Measurements from ENCODE around the gene PTPRN2.

Gene PTPRN2

GRCh38 chr7:158324397-158325360 is 262.9 kb downstream of the PTPRN2 start:
- POLR2A ChIA-PET = no interaction called here

GRCh38 chr7:158323741-158324396 is 263.8 kb downstream of the PTPRN2 start:
- TF ChIP-seq, protein P1, sequence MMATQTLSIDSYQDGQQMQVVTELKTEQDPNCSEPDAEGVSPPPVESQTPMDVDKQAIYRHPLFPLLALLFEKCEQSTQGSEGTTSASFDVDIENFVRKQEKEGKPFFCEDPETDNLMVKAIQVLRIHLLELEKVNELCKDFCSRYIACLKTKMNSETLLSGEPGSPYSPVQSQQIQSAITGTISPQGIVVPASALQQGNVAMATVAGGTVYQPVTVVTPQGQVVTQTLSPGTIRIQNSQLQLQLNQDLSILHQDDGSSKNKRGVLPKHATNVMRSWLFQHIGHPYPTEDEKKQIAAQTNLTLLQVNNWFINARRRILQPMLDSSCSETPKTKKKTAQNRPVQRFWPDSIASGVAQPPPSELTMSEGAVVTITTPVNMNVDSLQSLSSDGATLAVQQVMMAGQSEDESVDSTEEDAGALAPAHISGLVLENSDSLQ (IDR thresholded peaks at IDR 0.05) = no peak
- TF ChIP-seq FOXA1 (IDR thresholded peaks at IDR 0.05) = no peak
- TF ChIP-seq HDGF (IDR thresholded peaks at IDR 0.05; ENCODE audit: borderline replicate concordance) = no peak
- TF ChIP-seq FOXM1 (IDR thresholded peaks at IDR 0.05; ENCODE audit: borderline replicate concordance) = no peak
- no peak for TF ChIP-seq BHLHE40 (IDR thresholded peaks at IDR 0.05; ENCODE audit: borderline replicate concordance)
- TF ChIP-seq L3MBTL2 (conservative IDR thresholded peaks at IDR 0.05) = no peak
- no peak for TF ChIP-seq SUZ12 (IDR thresholded peaks at IDR 0.05)
- no peak for TF ChIP-seq ZNF384 (IDR thresholded peaks at IDR 0.05)
- no peak for TF ChIP-seq CTBP1 (IDR thresholded peaks at IDR 0.05; ENCODE audit: borderline replicate concordance)
- TF ChIP-seq SP1 (IDR thresholded peaks at IDR 0.05) = no peak
- no peak for TF ChIP-seq LEF1 (IDR thresholded peaks at IDR 0.05; ENCODE audit: borderline replicate concordance)
- POLR2A ChIA-PET = no interaction called here
- DNase-seq (ENCODE audit: extremely low spot score) = no peak
- CTCF ChIA-PET = no interaction called here

More at GRCh38 chr7:158324397-158325360, 262.9 kb downstream of the PTPRN2 start:
- CTCF ChIA-PET = no interaction called here
- TF ChIP-seq ZNF384 (IDR thresholded peaks at IDR 0.05) (no peak), FOXK2 (IDR thresholded peaks at IDR 0.05) (no peak), SUZ12 (IDR thresholded peaks at IDR 0.05) (no peak), BHLHE40 (IDR thresholded peaks at IDR 0.05; ENCODE audit: borderline replicate concordance) (no peak), SP1 (IDR thresholded peaks at IDR 0.05) (no peak), ARNT (IDR thresholded peaks at IDR 0.05) (no peak), FOXM1 (IDR thresholded peaks at IDR 0.05; ENCODE audit: borderline replicate concordance) (no peak)
- no peak for DNase-seq (ENCODE audit: extremely low spot score)

GRCh38 chr7:158322616-158323530 is 264.8 kb downstream of the PTPRN2 start:
- ChIA-PET CTCF (no interaction called here), POLR2A (no interaction called here)
- TF ChIP-seq ZNF384 (IDR thresholded peaks at IDR 0.05) (no peak), FOXM1 (IDR thresholded peaks at IDR 0.05; ENCODE audit: borderline replicate concordance) (no peak), LEF1 (IDR thresholded peaks at IDR 0.05; ENCODE audit: borderline replicate concordance) (no peak), HDGF (IDR thresholded peaks at IDR 0.05; ENCODE audit: borderline replicate concordance) (no peak), L3MBTL2 (conservative IDR thresholded peaks at IDR 0.05) (no peak), SP1 (IDR thresholded peaks at IDR 0.05) (no peak)
- TF ChIP-seq, protein P1 (IDR thresholded peaks at IDR 0.05) = no peak
- no peak for DNase-seq (ENCODE audit: extremely low spot score)

DNA sequence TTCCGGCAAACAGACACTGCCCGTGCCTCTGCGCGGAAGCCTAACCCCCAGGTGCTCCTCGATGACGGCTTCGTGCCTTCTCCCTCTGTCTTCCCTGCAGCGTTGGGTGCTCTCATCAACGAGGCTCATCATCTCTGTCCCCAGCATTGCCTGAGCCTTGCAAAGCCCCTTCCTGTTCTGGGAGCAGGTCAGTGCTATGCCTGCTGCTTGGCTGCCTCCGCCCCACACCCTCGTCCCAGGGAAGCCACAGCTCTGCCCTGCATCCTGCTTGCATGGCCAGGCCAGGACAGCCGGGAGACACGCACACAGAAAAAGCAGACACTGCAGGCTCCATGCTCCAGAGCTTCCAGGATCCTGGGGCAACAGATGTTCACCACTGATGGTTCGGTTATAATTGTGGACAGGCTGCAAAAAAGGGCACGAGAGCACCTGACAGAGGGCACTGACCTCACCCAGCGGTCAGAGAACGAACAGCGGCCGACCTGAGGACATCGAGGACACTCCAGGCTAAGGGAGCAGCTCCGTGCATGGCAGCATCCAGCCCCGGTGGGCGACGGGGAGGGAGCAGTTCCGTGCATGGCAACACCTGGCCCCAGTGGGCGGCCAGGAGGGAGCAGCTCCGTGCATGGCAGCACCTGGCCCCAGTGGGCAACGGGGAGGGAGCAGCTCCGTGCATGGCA is 265.5 kb downstream of the PTPRN2 start:
- POLR2A ChIA-PET = no interaction called here
- TF ChIP-seq ZNF384 (IDR thresholded peaks at IDR 0.05) = no peak
- TF ChIP-seq L3MBTL2 (conservative IDR thresholded peaks at IDR 0.05) = no peak
- TF ChIP-seq ELF4 (IDR thresholded peaks at IDR 0.05) = no peak
- no peak for TF ChIP-seq NFRKB (IDR thresholded peaks at IDR 0.05)
- TF ChIP-seq SUZ12 (IDR thresholded peaks at IDR 0.05) = no peak
- no peak for TF ChIP-seq SP1 (IDR thresholded peaks at IDR 0.05)
- TF ChIP-seq, protein P1 (IDR thresholded peaks at IDR 0.05) = no peak
- no peak for TF ChIP-seq ARNT (IDR thresholded peaks at IDR 0.05)
- TF ChIP-seq TARDBP (IDR thresholded peaks at IDR 0.05) = no peak
- no peak for TF ChIP-seq FOXK2 (IDR thresholded peaks at IDR 0.05)
- TF ChIP-seq BHLHE40 (IDR thresholded peaks at IDR 0.05; ENCODE audit: borderline replicate concordance) = no peak
- CTCF ChIA-PET = no interaction called here
- no peak for DNase-seq (ENCODE audit: extremely low spot score)

DNA sequence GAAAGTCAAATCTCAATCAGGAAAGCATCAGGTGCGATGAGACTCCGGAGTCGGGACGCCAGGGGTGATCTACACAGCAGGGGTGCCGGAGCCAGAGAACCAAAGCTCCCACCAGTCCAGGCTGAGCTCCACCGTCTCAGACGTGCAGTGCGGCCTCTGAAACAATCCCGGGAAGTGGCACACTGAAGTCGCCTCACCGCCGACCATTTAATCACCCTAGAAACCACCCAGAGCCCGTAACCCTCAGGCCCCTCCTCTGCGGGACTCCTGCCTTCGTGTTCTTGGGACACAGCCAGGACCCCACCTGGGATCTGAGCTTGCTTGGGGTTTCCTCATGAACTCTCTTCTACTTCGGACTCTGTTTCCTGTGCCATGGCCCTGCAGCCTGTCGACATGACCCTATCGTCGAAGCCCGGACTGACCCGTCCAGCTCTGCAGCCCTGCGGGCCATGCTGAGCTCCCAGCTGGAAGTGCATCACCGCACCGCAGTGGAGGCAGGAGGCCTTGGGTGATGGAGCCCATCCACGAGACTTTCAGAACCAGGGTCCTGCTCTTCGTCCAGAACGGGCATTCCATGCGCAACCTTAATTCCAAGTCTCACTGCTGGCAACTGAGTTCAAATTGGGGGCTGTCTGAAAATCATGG is 266.4 kb downstream of the PTPRN2 start:
- ChIA-PET CTCF (interaction anchor here (0.6 kb wide), 1 partner anchor 33 kb away, joined by 3 read pairs; no protein-coding TSS in a partner anchor), POLR2A (no interaction called here)
- no peak for DNase-seq (ENCODE audit: extremely low spot score)
- TF ChIP-seq FOXM1 (IDR thresholded peaks at IDR 0.05; ENCODE audit: borderline replicate concordance) (no peak), NFRKB (IDR thresholded peaks at IDR 0.05) (no peak), CTBP1 (IDR thresholded peaks at IDR 0.05; ENCODE audit: borderline replicate concordance) (no peak), SUZ12 (IDR thresholded peaks at IDR 0.05) (no peak), ARNT (IDR thresholded peaks at IDR 0.05) (no peak), ELF4 (IDR thresholded peaks at IDR 0.05) (no peak), FOXA1 (IDR thresholded peaks at IDR 0.05) (no peak), BHLHE40 (IDR thresholded peaks at IDR 0.05; ENCODE audit: borderline replicate concordance) (no peak), LEF1 (IDR thresholded peaks at IDR 0.05; ENCODE audit: borderline replicate concordance) (no peak), L3MBTL2 (conservative IDR thresholded peaks at IDR 0.05) (no peak), HDGF (IDR thresholded peaks at IDR 0.05; ENCODE audit: borderline replicate concordance) (no peak), FOXK2 (IDR thresholded peaks at IDR 0.05) (no peak), ZNF384 (IDR thresholded peaks at IDR 0.05) (no peak), SP1 (IDR thresholded peaks at IDR 0.05) (no peak), TARDBP (IDR thresholded peaks at IDR 0.05) (no peak)
- TF ChIP-seq, protein P1 (IDR thresholded peaks at IDR 0.05) = no peak
